Activated T-cell treated with anti-CD3 and anti-CD28 coated beads, Interleukin-2, amount 50 U/mL, for 24 hours (primary cell): ENCODE measurements around the gene CHST11.

Experiments
- DNase-seq: peaks from one replicate; pipeline ENCODE4 v3.0.0-alpha.2; 2020
- H3K27ac Mint-ChIP-seq: 2 replicates; pipeline ENCODE4 v1.8.0; 2020; ENCODE audit warnings: mild to moderate bottlenecking, mixed read lengths
- H3K27me3 Mint-ChIP-seq: 2 replicates; pipeline ENCODE4 v1.8.0; 2020; ENCODE audit warnings: mixed read lengths
- H3K36me3 Mint-ChIP-seq: 2 replicates; pipeline ENCODE4 v1.8.0; 2020; ENCODE audit warnings: low read depth, mixed read lengths
- H3K4me1 Mint-ChIP-seq: 2 replicates; pipeline ENCODE4 v1.8.0; 2020; ENCODE audit warnings: low read depth, mixed read lengths
- H3K4me3 Mint-ChIP-seq: 2 replicates; pipeline ENCODE4 v1.8.0; 2020; ENCODE audit warnings: mild to moderate bottlenecking, moderate library complexity, mixed read lengths
- H3K9me3 Mint-ChIP-seq: 2 replicates; pipeline ENCODE4 v1.8.0; 2020; ENCODE audit warnings: mixed read lengths

CHST11 gene

GRCh38 chr12:104733717-104734175, 277.0 kb downstream of the CHST11 start:
- DNase-seq: no peak
- Mint-ChIP-seq H3K27me3 (no peaks in the 10 kb centered on the region), H3K9me3 (no peaks in the 10 kb centered on the region), H3K27ac (no peak overlapping the region), H3K4me3 (no peak overlapping the region), H3K4me1 (peaks cover 64% of the 10 kb centered on the region), H3K36me3 (peaks cover 3% of the 10 kb centered on the region)

GRCh38 chr12:104734541-104735095, 277.9 kb downstream of the CHST11 start:
- no peak for DNase-seq
- no peaks in the 10 kb centered on the region for H3K9me3 Mint-ChIP-seq
- no peak overlapping the region for H3K4me3 Mint-ChIP-seq
- peak overlapping the region; percentile 44 for H3K27ac Mint-ChIP-seq
- no peaks in the 10 kb centered on the region for H3K36me3 Mint-ChIP-seq
- peaks cover 68% of the 10 kb centered on the region for H3K4me1 Mint-ChIP-seq
- no peaks in the 10 kb centered on the region for H3K27me3 Mint-ChIP-seq

GRCh38 chr12:104735801-104736200, 279.1 kb downstream of the CHST11 start:
- Mint-ChIP-seq H3K4me1 (peaks cover 79% of the 10 kb centered on the region), H3K4me3 (no peak overlapping the region), H3K36me3 (no peaks in the 10 kb centered on the region), H3K27ac (peak overlapping the region; percentile 18), H3K27me3 (no peaks in the 10 kb centered on the region), H3K9me3 (no peaks in the 10 kb centered on the region)
- DNase-seq: no peak

- Mint-ChIP-seq H3K27me3 (no peaks in the 10 kb centered on the region), H3K4me1 (peaks cover 81% of the 10 kb centered on the region), H3K36me3 (no peaks in the 10 kb centered on the region), H3K27ac (no peak overlapping the region), H3K9me3 (no peaks in the 10 kb centered on the region), H3K4me3 (no peak overlapping the region)
- DNase-seq: no peak
These were observed 279.6 kb downstream of the CHST11 start for GRCh38 chr12:104736307-104736706.

GRCh38 chr12:104737113-104737512, 280.4 kb downstream of the CHST11 start:
- H3K36me3 Mint-ChIP-seq: no peaks in the 10 kb centered on the region
- no peaks in the 10 kb centered on the region for H3K27me3 Mint-ChIP-seq
- no peak overlapping the region for H3K4me3 Mint-ChIP-seq
- DNase-seq: no peak
- peak overlapping the region; percentile 54 for H3K27ac Mint-ChIP-seq
- H3K4me1 Mint-ChIP-seq: peaks cover 83% of the 10 kb centered on the region
- H3K9me3 Mint-ChIP-seq: no peaks in the 10 kb centered on the region

GRCh38 chr12:104737791-104738301, 281.1 kb downstream of the CHST11 start:
- H3K27me3 Mint-ChIP-seq: no peaks in the 10 kb centered on the region
- H3K9me3 Mint-ChIP-seq: no peaks in the 10 kb centered on the region
- H3K4me3 Mint-ChIP-seq: no peak overlapping the region
- peak overlapping the region; percentile 66 for H3K27ac Mint-ChIP-seq
- H3K4me1 Mint-ChIP-seq: peaks cover 79% of the 10 kb centered on the region
- no peaks in the 10 kb centered on the region for H3K36me3 Mint-ChIP-seq
- DNase-seq: no peak

- DNase-seq: no peak
- no peak overlapping the region for H3K4me3 Mint-ChIP-seq
- H3K36me3 Mint-ChIP-seq: no peaks in the 10 kb centered on the region
- H3K27me3 Mint-ChIP-seq: no peaks in the 10 kb centered on the region
- peaks cover 74% of the 10 kb centered on the region for H3K4me1 Mint-ChIP-seq
- no peaks in the 10 kb centered on the region for H3K9me3 Mint-ChIP-seq
- peak overlapping the region; percentile 66 for H3K27ac Mint-ChIP-seq
These were observed 281.6 kb downstream of the CHST11 start for GRCh38 chr12:104738331-104738730.

- Mint-ChIP-seq H3K27me3 (no peaks in the 10 kb centered on the region), H3K4me3 (no peak overlapping the region), H3K9me3 (no peaks in the 10 kb centered on the region), H3K36me3 (no peaks in the 10 kb centered on the region), H3K27ac (peak overlapping the region; percentile 66), H3K4me1 (peaks cover 73% of the 10 kb centered on the region)
- no peak for DNase-seq
These were observed 282.3 kb downstream of the CHST11 start for GRCh38 chr12:104738776-104739642.

- H3K27ac Mint-ChIP-seq: peak overlapping the region; percentile 89
- peak overlapping the region; percentile 56 for H3K4me3 Mint-ChIP-seq
- H3K4me1 Mint-ChIP-seq: peaks cover 69% of the 10 kb centered on the region
- H3K9me3 Mint-ChIP-seq: no peaks in the 10 kb centered on the region
- H3K27me3 Mint-ChIP-seq: no peaks in the 10 kb centered on the region
- H3K36me3 Mint-ChIP-seq: no peaks in the 10 kb centered on the region
- DNase-seq: no peak
These were observed 283.9 kb downstream of the CHST11 start for GRCh38 chr12:104740668-104741067.

- Mint-ChIP-seq H3K27ac (peak overlapping the region; percentile 89), H3K27me3 (no peaks in the 10 kb centered on the region), H3K4me1 (peaks cover 69% of the 10 kb centered on the region), H3K4me3 (peak overlapping the region; percentile 56), H3K9me3 (no peaks in the 10 kb centered on the region), H3K36me3 (no peaks in the 10 kb centered on the region)
- DNase-seq: no peak
These were observed 284.3 kb downstream of the CHST11 start for GRCh38 chr12:104741077-104741476.

GRCh38 chr12:104741497-104742367, 285.0 kb downstream of the CHST11 start:
- H3K4me1 Mint-ChIP-seq: peaks cover 69% of the 10 kb centered on the region
- no peaks in the 10 kb centered on the region for H3K36me3 Mint-ChIP-seq
- no peaks in the 10 kb centered on the region for H3K9me3 Mint-ChIP-seq
- peak overlapping the region; percentile 89 for H3K27ac Mint-ChIP-seq
- DNase-seq: no peak
- H3K27me3 Mint-ChIP-seq: no peaks in the 10 kb centered on the region
- no peak overlapping the region for H3K4me3 Mint-ChIP-seq

- no peaks in the 10 kb centered on the region for H3K27me3 Mint-ChIP-seq
- H3K4me1 Mint-ChIP-seq: peaks cover 69% of the 10 kb centered on the region
- peak overlapping the region; percentile 19 for H3K27ac Mint-ChIP-seq
- no peaks in the 10 kb centered on the region for H3K9me3 Mint-ChIP-seq
- DNase-seq: no peak
- H3K36me3 Mint-ChIP-seq: no peaks in the 10 kb centered on the region
- H3K4me3 Mint-ChIP-seq: no peak overlapping the region
These were observed 285.9 kb downstream of the CHST11 start for GRCh38 chr12:104742551-104743201.

- H3K27me3 Mint-ChIP-seq: no peaks in the 10 kb centered on the region
- no peaks in the 10 kb centered on the region for H3K9me3 Mint-ChIP-seq
- H3K4me1 Mint-ChIP-seq: peaks cover 69% of the 10 kb centered on the region
- H3K27ac Mint-ChIP-seq: peak overlapping the region; percentile 19
- H3K4me3 Mint-ChIP-seq: no peak overlapping the region
- H3K36me3 Mint-ChIP-seq: no peaks in the 10 kb centered on the region
- DNase-seq: no peak
These were observed 286.4 kb downstream of the CHST11 start for GRCh38 chr12:104743202-104743580.
